ENCODE results near the gene KCNMB2. TPM values are rescaled to one million over a fixed set of nuclear protein-coding genes. Genes with fewer than 3 reads are reported as not detected.

The KCNMB2 gene
- total RNA-seq, 1 experiment from 2014 or later = not detected

GRCh38 chr3:178569826-178570225 lies 33.6 kb downstream of the KCNMB2 start:
- no peak overlapping the region for H3K4me3 ChIP-seq (ENCODE audit: low read depth, low read length)
- CTCF ChIA-PET = no interaction called here
- POLR2A ChIA-PET = no interaction called here
- H3K27ac Mint-ChIP-seq (ENCODE audit: unreplicated experiment) = no peak overlapping the region
- intact Hi-C loops (cut with micrococcal nuclease; ENCODE audit: unreplicated experiment) = no loop called here
- no peaks in the 10 kb centered on the region for H3K27me3 ChIP-seq (replicated peaks; ENCODE audit: control insufficient read depth, insufficient read depth, low read length)
- H3K9me3 ChIP-seq = no peaks in the 10 kb centered on the region
- no peak for TF ChIP-seq CTCF (IDR thresholded peaks at IDR 0.05; ENCODE audit: insufficient read depth in 1 of 2, low read depth in 1 of 2, low read length in 1 of 2, severe bottlenecking in 1 of 2, unreplicated experiment in 1 of 2)
- H3K27me3 Mint-ChIP-seq (ENCODE audit: insufficient read depth, unreplicated experiment) = no peaks in the 10 kb centered on the region
- BruUV-seq (replicated peaks) = no TSS peak
- H3K9me3 Mint-ChIP-seq (ENCODE audit: unreplicated experiment) = no peaks in the 10 kb centered on the region
- no peaks in the 10 kb centered on the region for H3K36me3 ChIP-seq (ENCODE audit: control insufficient read depth, insufficient read depth, low read length)
- no peak for DNase-seq
- no peak overlapping the region for H3K4me3 Mint-ChIP-seq (ENCODE audit: unreplicated experiment)
- no peaks in the 10 kb centered on the region for H3K36me3 Mint-ChIP-seq (ENCODE audit: insufficient read depth, unreplicated experiment)
- H3K4me1 Mint-ChIP-seq (ENCODE audit: low read depth, unreplicated experiment) = peaks cover 10% of the 10 kb centered on the region
- H3K4me1 ChIP-seq = no peaks in the 10 kb centered on the region; the same call in 1 of the 2 replicates

GRCh38 chr3:178583963-178584575 lies 47.8 kb downstream of the KCNMB2 start:
- POLR2A ChIA-PET = no interaction called here
- DNase-seq = no peak

GRCh38 chr3:178584722-178585380 lies 48.6 kb downstream of the KCNMB2 start:
- CTCF ChIA-PET = no interaction called here

More at GRCh38 chr3:178583963-178584575, 47.8 kb downstream of the KCNMB2 start:
- Mint-ChIP-seq H3K4me1 (ENCODE audit: low read depth, unreplicated experiment) (no peaks in the 10 kb centered on the region), H3K27ac (ENCODE audit: unreplicated experiment) (no peak overlapping the region), H3K4me3 (ENCODE audit: unreplicated experiment) (no peak overlapping the region), H3K9me3 (ENCODE audit: unreplicated experiment) (peaks cover 8% of the 10 kb centered on the region), H3K36me3 (ENCODE audit: insufficient read depth, unreplicated experiment) (no peaks in the 10 kb centered on the region), H3K27me3 (ENCODE audit: insufficient read depth, unreplicated experiment) (no peaks in the 10 kb centered on the region)
- Histone ChIP-seq H3K4me3 (ENCODE audit: low read depth, low read length) (no peak overlapping the region), H3K4me1 (0 out of 2 replicates have a peak, but pooled peaks cover 3% of the 10 kb centered on the region), H3K36me3 (ENCODE audit: control insufficient read depth, insufficient read depth, low read length) (no peaks in the 10 kb centered on the region), H3K27me3 (replicated peaks; ENCODE audit: control insufficient read depth, insufficient read depth, low read length) (no peaks in the 10 kb centered on the region), H3K9me3 (no peaks in the 10 kb centered on the region; the same call in 1 of the 2 replicates)
- no TSS peak for BruUV-seq (replicated peaks)
- TF ChIP-seq CTCF (IDR thresholded peaks at IDR 0.05; ENCODE audit: insufficient read depth in 1 of 2, low read depth in 1 of 2, low read length in 1 of 2, severe bottlenecking in 1 of 2, unreplicated experiment in 1 of 2) = no peak
- CTCF ChIA-PET = no interaction called here
- intact Hi-C loops (cut with micrococcal nuclease; ENCODE audit: unreplicated experiment) = no loop called here

More at GRCh38 chr3:178584722-178585380, 48.6 kb downstream of the KCNMB2 start:
- Histone ChIP-seq H3K27me3 (replicated peaks; ENCODE audit: control insufficient read depth, insufficient read depth, low read length) (no peaks in the 10 kb centered on the region), H3K9me3 (no peaks in the 10 kb centered on the region; the same call in 1 of the 2 replicates), H3K4me1 (0 out of 2 replicates have a peak, but pooled peaks cover 3% of the 10 kb centered on the region), H3K36me3 (ENCODE audit: control insufficient read depth, insufficient read depth, low read length) (no peaks in the 10 kb centered on the region), H3K4me3 (ENCODE audit: low read depth, low read length) (no peak overlapping the region)
- no peak overlapping the region for H3K4me3 Mint-ChIP-seq (ENCODE audit: unreplicated experiment)
- H3K27ac Mint-ChIP-seq (ENCODE audit: unreplicated experiment) = no peak overlapping the region
- TF ChIP-seq CTCF (IDR thresholded peaks at IDR 0.05; ENCODE audit: insufficient read depth in 1 of 2, low read depth in 1 of 2, low read length in 1 of 2, severe bottlenecking in 1 of 2, unreplicated experiment in 1 of 2) = no peak
- H3K4me1 Mint-ChIP-seq (ENCODE audit: low read depth, unreplicated experiment) = no peaks in the 10 kb centered on the region
- H3K9me3 Mint-ChIP-seq (ENCODE audit: unreplicated experiment) = peaks cover under 1% of the 10 kb centered on the region
- H3K36me3 Mint-ChIP-seq (ENCODE audit: insufficient read depth, unreplicated experiment) = no peaks in the 10 kb centered on the region
- no TSS peak for BruUV-seq (replicated peaks)
- POLR2A ChIA-PET = no interaction called here
- H3K27me3 Mint-ChIP-seq (ENCODE audit: insufficient read depth, unreplicated experiment) = no peaks in the 10 kb centered on the region
- no peak for DNase-seq
- intact Hi-C loops (cut with micrococcal nuclease; ENCODE audit: unreplicated experiment) = no loop called here

All from Caco-2 (cell line).